Naive thymus-derived CD8-positive, alpha-beta T cell (primary cell): ENCODE data around the gene SPNS3. TPM values are rescaled to one million over a fixed set of nuclear protein-coding genes. Genes with fewer than 3 reads are reported as not detected.
A peak's percentile ranks its signal among the peaks of the same experiment; 100 is the strongest.

Experiments
- ATAC-seq, 2 donors: fragments of 150-1000 bp; cut with Tn5 transposase in 1 of 2; sonication (Bioruptor Pico), chemical (Tn5 transposase) in 1 of 2; 1 replicate in 1 of 2; 2 replicates in 1 of 2; pipeline ENCODE4 v1.10.0; 2021; ENCODE audit warnings: mild to moderate bottlenecking in 2 of 2, moderate library complexity in 2 of 2
- POLR2A ChIA-PET: fragments of 350-600 bp; sonication (Branson Sonifier 250); formaldehyde crosslinking; loops from one replicate; lab custom pipeline; 2021; ENCODE audit warnings: antibody characterized with exemption; lab: Charles Lee
- DNase-seq, 10 donors: peaks; one replicate each; pipeline versions ENCODE4 v3.0.0 to v3.0.0-alpha.2; 2020 to 2022
- H3K27ac Mint-ChIP-seq, 10 donors: one replicate each; pipeline ENCODE4 v1.8.0; 2020 to 2022; ENCODE audit warnings: mild to moderate bottlenecking in 10 of 10, mixed read lengths in 10 of 10, moderate library complexity in 4 of 10, inconsistent platforms in 1 of 10
- H3K27me3 Mint-ChIP-seq, 5 donors: one replicate each; pipeline ENCODE4 v1.8.0; 2021 to 2022; ENCODE audit warnings: mixed read lengths in 5 of 5
- H3K36me3 Mint-ChIP-seq, 3 donors: one replicate each; pipeline ENCODE4 v1.8.0; 2020 to 2022; ENCODE audit warnings: mixed read lengths in 3 of 3, mild to moderate bottlenecking in 2 of 3, inconsistent platforms in 1 of 3
- H3K4me1 Mint-ChIP-seq, 4 donors: one replicate each; pipeline ENCODE4 v1.8.0; 2021 to 2022; ENCODE audit warnings: mixed read lengths in 4 of 4
- H3K4me3 Mint-ChIP-seq, 10 donors: one replicate each; pipeline ENCODE4 v1.8.0; 2020 to 2022; ENCODE audit warnings: mild to moderate bottlenecking in 10 of 10, mixed read lengths in 10 of 10, moderate library complexity in 6 of 10, inconsistent platforms in 1 of 10
- H3K9me3 Mint-ChIP-seq, 9 donors: one replicate each; pipeline ENCODE4 v1.8.0; 2020 to 2022; ENCODE audit warnings: mixed read lengths in 9 of 9, mild to moderate bottlenecking in 3 of 9, inconsistent platforms in 1 of 9, moderate library complexity in 1 of 9
- polyA plus RNA-seq, 3 donors: library from polyadenylated mRNA; unstranded; fragments of 300-500 nt; fragmentation: Illumina TruSeq; gene quantifications; one replicate each; pipeline ENCODE4 v1.2.3, GENCODE V29; 2021
- total RNA-seq, 8 experiments: library from RNA in 2 of 8; stranded (reverse) in 2 of 8; gene quantifications; one replicate each; pipeline ENCODE4 v1.2.3 and lab custom pipeline; 2021 to 2026

The SPNS3 gene
- total and polyA plus RNA-seq, 5 experiments from 2014 or later: 4.3 to 18.9 (median 11.6) TPM

- Mint-ChIP-seq H3K9me3 (no peaks in the 10 kb centered on the region), H3K27me3 (peaks cover 0 to 1% (median 0%) of the 10 kb centered on the region in 5 donors), H3K4me3 (no peak overlapping the region), H3K36me3 (no peaks in the 10 kb centered on the region), H3K4me1 (no peaks in the 10 kb centered on the region), H3K27ac (peak overlapping the region in 1 of 10 donors; percentile 29)
- DNase-seq: no peak
- no peak for ATAC-seq
- POLR2A ChIA-PET: no interaction called here
These were observed 86.5 kb downstream of the SPNS3 start for GRCh38 chr17:4520060-4520893.

GRCh38 chr17:4520894-4521600 is 87.3 kb downstream of the SPNS3 start:
- H3K4me3 Mint-ChIP-seq: no peak overlapping the region
- POLR2A ChIA-PET: no interaction called here
- peaks cover 0 to 1% (median 0%) of the 10 kb centered on the region in 5 donors for H3K27me3 Mint-ChIP-seq
- no peak overlapping the region for H3K27ac Mint-ChIP-seq
- DNase-seq: no peak
- H3K9me3 Mint-ChIP-seq: no peaks in the 10 kb centered on the region
- H3K36me3 Mint-ChIP-seq: no peaks in the 10 kb centered on the region
- H3K4me1 Mint-ChIP-seq: no peaks in the 10 kb centered on the region
- no peak for ATAC-seq

- no peak for DNase-seq
- Mint-ChIP-seq H3K4me1 (no peaks in the 10 kb centered on the region), H3K9me3 (no peaks in the 10 kb centered on the region), H3K4me3 (no peak overlapping the region), H3K27me3 (peaks cover 0 to 1% (median 0%) of the 10 kb centered on the region in 5 donors), H3K36me3 (no peaks in the 10 kb centered on the region), H3K27ac (peak overlapping the region in 1 of 10 donors; percentile 89)
- POLR2A ChIA-PET: interaction anchor here (1.5 kb wide), 1 partner anchor 23 kb away, joined by 3 read pairs; no protein-coding TSS in a partner anchor
- no peak for ATAC-seq
These were observed 88.9 kb downstream of the SPNS3 start for GRCh38 chr17:4522661-4523060.

- Mint-ChIP-seq H3K4me3 (no peak overlapping the region), H3K9me3 (no peaks in the 10 kb centered on the region), H3K27ac (no peak overlapping the region), H3K4me1 (no peaks in the 10 kb centered on the region), H3K27me3 (peaks cover 0 to 1% (median 0%) of the 10 kb centered on the region in 5 donors), H3K36me3 (no peaks in the 10 kb centered on the region)
- DNase-seq: no peak
- POLR2A ChIA-PET: no interaction called here
- ATAC-seq: no peak
These were observed 90.2 kb downstream of the SPNS3 start for GRCh38 chr17:4523946-4524345.

GRCh38 chr17:4525691-4526397 is 92.1 kb downstream of the SPNS3 start:
- no peak for ATAC-seq
- no peaks in the 10 kb centered on the region for H3K9me3 Mint-ChIP-seq

GRCh38 chr17:4527134-4527533 is 93.4 kb downstream of the SPNS3 start:
- ATAC-seq: no peak
- Mint-ChIP-seq H3K9me3 (no peaks in the 10 kb centered on the region), H3K27ac (peak overlapping the region in 1 of 10 donors; percentile 35), H3K27me3 (peaks cover 2 to 9% (median 7%) of the 10 kb centered on the region in 5 donors), H3K4me1 (peaks cover 0 to 2% (median under 1%) of the 10 kb centered on the region in 4 donors), H3K36me3 (no peaks in the 10 kb centered on the region), H3K4me3 (no peak overlapping the region)
- no peak for DNase-seq
- POLR2A ChIA-PET: interaction anchor here (0.7 kb wide), 2 partner anchors 18 to 187 kb away, joined by 3 to 5 read pairs; no protein-coding TSS in a partner anchor

More at GRCh38 chr17:4525691-4526397, 92.1 kb downstream of the SPNS3 start:
- peaks cover 2 to 9% (median 4%) of the 10 kb centered on the region in 5 donors for H3K27me3 Mint-ChIP-seq
- H3K36me3 Mint-ChIP-seq: no peaks in the 10 kb centered on the region
- no peak for DNase-seq
- POLR2A ChIA-PET: interaction anchor here (1.2 kb wide), 1 partner anchor 44 kb away, joined by 3 read pairs; no protein-coding TSS in a partner anchor
- peak overlapping the region in 1 of 10 donors; percentile 15 for H3K4me3 Mint-ChIP-seq
- H3K27ac Mint-ChIP-seq: no peak overlapping the region
- H3K4me1 Mint-ChIP-seq: peaks cover 0 to 2% (median under 1%) of the 10 kb centered on the region in 4 donors

- peaks cover 2 to 12% (median 9%) of the 10 kb centered on the region in 5 donors for H3K27me3 Mint-ChIP-seq
- no peak overlapping the region for H3K4me3 Mint-ChIP-seq
- no peaks in the 10 kb centered on the region for H3K9me3 Mint-ChIP-seq
- DNase-seq: no peak
- H3K4me1 Mint-ChIP-seq: peaks cover 0 to 5% (median 1%) of the 10 kb centered on the region in 4 donors
- H3K27ac Mint-ChIP-seq: peak overlapping the region in 1 of 10 donors; percentile 35
- ATAC-seq: no peak
- POLR2A ChIA-PET: interaction anchor here (0.7 kb wide), 2 partner anchors 18 to 186 kb away, joined by 3 to 5 read pairs; no protein-coding TSS in a partner anchor
- H3K36me3 Mint-ChIP-seq: no peaks in the 10 kb centered on the region
These were observed 93.9 kb downstream of the SPNS3 start for GRCh38 chr17:4527566-4528125.

- Mint-ChIP-seq H3K4me3 (no peak overlapping the region), H3K9me3 (no peaks in the 10 kb centered on the region), H3K36me3 (no peaks in the 10 kb centered on the region), H3K4me1 (peaks cover 0 to 12% (median 7%) of the 10 kb centered on the region in 4 donors), H3K27me3 (peaks cover 2 to 12% (median 9%) of the 10 kb centered on the region in 5 donors), H3K27ac (peak overlapping the region in 3 of 10 donors; percentile 24 to 84 (median 40))
- no peak for ATAC-seq
- POLR2A ChIA-PET: no interaction called here
- DNase-seq: no peak
These were observed 95.9 kb downstream of the SPNS3 start for GRCh38 chr17:4529533-4530152.

- no peaks in the 10 kb centered on the region for H3K36me3 Mint-ChIP-seq
- H3K9me3 Mint-ChIP-seq: no peaks in the 10 kb centered on the region
- H3K4me1 Mint-ChIP-seq: peaks cover 0 to 12% (median 10%) of the 10 kb centered on the region in 4 donors
- no peak overlapping the region for H3K4me3 Mint-ChIP-seq
- no peak for DNase-seq
- H3K27ac Mint-ChIP-seq: peak overlapping the region in 1 of 10 donors; percentile 7
- POLR2A ChIA-PET: no interaction called here
- ATAC-seq: no peak
- peaks cover 2 to 12% (median 9%) of the 10 kb centered on the region in 5 donors for H3K27me3 Mint-ChIP-seq
These were observed 97.3 kb downstream of the SPNS3 start for GRCh38 chr17:4530799-4531730.

GRCh38 chr17:4531988-4532736 is 98.4 kb downstream of the SPNS3 start:
- no peaks in the 10 kb centered on the region for H3K36me3 Mint-ChIP-seq
- H3K4me3 Mint-ChIP-seq: no peak overlapping the region
- no peaks in the 10 kb centered on the region for H3K9me3 Mint-ChIP-seq
- POLR2A ChIA-PET: no interaction called here
- no peak overlapping the region for H3K27ac Mint-ChIP-seq
- peaks cover 2 to 12% (median 9%) of the 10 kb centered on the region in 5 donors for H3K27me3 Mint-ChIP-seq
- ATAC-seq: no peak
- H3K4me1 Mint-ChIP-seq: peaks cover 0 to 16% (median 10%) of the 10 kb centered on the region in 4 donors
- DNase-seq: no peak
